ENCODE measurements around the gene FNDC11. TPM values are rescaled to one million over a fixed set of nuclear protein-coding genes. Genes with fewer than 3 reads are reported as not detected.
"Not testable (repeated sequence)": the region's sequence is repeated elsewhere in the genome, so short reads cannot be mapped to it uniquely, and the experiment has no call there.

FNDC11 gene
- total RNA-seq, 1 experiment from 2014 or later = not detected

GRCh38 chr20:63598479-63599395, 44.8 kb downstream of the FNDC11 start:
- no peak for DNase-seq (ENCODE audit: low spot score)

- no peak for DNase-seq (ENCODE audit: low spot score)
These were observed 45.6 kb downstream of the FNDC11 start for GRCh38 chr20:63599396-63600050.

GRCh38 chr20:63601679-63602078, 47.7 kb downstream of the FNDC11 start:
- DNase-seq (ENCODE audit: low spot score) = not testable (repeated sequence)

- no peak for DNase-seq (ENCODE audit: low spot score)
These were observed 48.4 kb downstream of the FNDC11 start for GRCh38 chr20:63602321-63602720.

Other genes with a start within 250 kb of the FNDC11 start
- gene CHRNA4, start 192.8 kb upstream of the FNDC11 start, total RNA-seq (2014; rRNA removed; shearing (Covaris generic)) = not detected in 2 replicates
- 3.4 and 6.6 TPM in 2 replicates for gene KCNQ2, start 81.5 kb upstream of the FNDC11 start, total RNA-seq (2014; rRNA removed; shearing (Covaris generic))
- 181 and 233 TPM in 2 replicates for gene EEF1A2, start 55.1 kb upstream of the FNDC11 start, total RNA-seq (2014; rRNA removed; shearing (Covaris generic))
- 93.2 and 126 TPM in 2 replicates for gene PPDPF, start 33.4 kb upstream of the FNDC11 start, total RNA-seq (2014; rRNA removed; shearing (Covaris generic))
- gene PTK6, start 16.8 kb upstream of the FNDC11 start, total RNA-seq (2014; rRNA removed; shearing (Covaris generic)) = not detected in 2 replicates
- gene SRMS, start 6.4 kb upstream of the FNDC11 start, total RNA-seq (2014; rRNA removed; shearing (Covaris generic)) = not detected in 2 replicates
- gene HELZ2, start 20.1 kb downstream of the FNDC11 start, total RNA-seq (2014; rRNA removed; shearing (Covaris generic)) = 12.3 and 23.2 TPM in 2 replicates
- gene GMEB2, start 72.9 kb downstream of the FNDC11 start, total RNA-seq (2014; rRNA removed; shearing (Covaris generic)) = 5.5 and 6.0 TPM in 2 replicates
- 9.4 and 18.9 TPM in 2 replicates for gene STMN3, start 99.3 kb downstream of the FNDC11 start, total RNA-seq (2014; rRNA removed; shearing (Covaris generic))
- gene RTEL1, start 104.2 kb downstream of the FNDC11 start, total RNA-seq (2014; rRNA removed; shearing (Covaris generic)) = 8.6 and 11.6 TPM in 2 replicates
- gene TNFRSF6B, start 142.5 kb downstream of the FNDC11 start, total RNA-seq (2014; rRNA removed; shearing (Covaris generic)) = 0.10 and 0.39 TPM in 2 replicates
- 24.6 and 36.0 TPM in 2 replicates for gene ARFRP1, start 153.8 kb downstream of the FNDC11 start, total RNA-seq (2014; rRNA removed; shearing (Covaris generic))
- 5.4 and 9.4 TPM in 2 replicates for gene ZGPAT, start 153.9 kb downstream of the FNDC11 start, total RNA-seq (2014; rRNA removed; shearing (Covaris generic))
- 0.27 and 0.68 TPM in 2 replicates for gene LIME1, start 182.5 kb downstream of the FNDC11 start, total RNA-seq (2014; rRNA removed; shearing (Covaris generic))
- 12.9 and 18.8 TPM in 2 replicates for gene SLC2A4RG, start 185.6 kb downstream of the FNDC11 start, total RNA-seq (2014; rRNA removed; shearing (Covaris generic))